Measurements from ENCODE around the gene IFI30.
"Not testable (repeated sequence)": the region's sequence is repeated elsewhere in the genome, so short reads cannot be mapped to it uniquely, and the experiment has no call there.

Gene IFI30

GRCh38 chr19:18203863-18204393, 30.3 kb downstream of the IFI30 start, which contains the start of gene RAB3A:
Gene RAB3A (minus strand): TSS chr19:18204042. CDS start chr19:18202740, 1,302 bp downstream.
- DNase-seq = peak; percentile 99

GRCh38 chr19:18204394-18205199, 31.0 kb downstream of the IFI30 start:
- no peak for DNase-seq

- peak; percentile 60 for DNase-seq
Measured at GRCh38 chr19:18205200-18205892, 31.7 kb downstream of the IFI30 start.

- DNase-seq = no peak
Measured at GRCh38 chr19:18206018-18206417, 32.4 kb downstream of the IFI30 start.

- DNase-seq = peak; percentile 48
Measured at GRCh38 chr19:18208098-18208951, 34.7 kb downstream of the IFI30 start.

- not testable (repeated sequence) for DNase-seq
Measured at GRCh38 chr19:18209912-18210311, 36.3 kb downstream of the IFI30 start.

GRCh38 chr19:18211683-18212082, 38.1 kb downstream of the IFI30 start:
- no peak for DNase-seq

- no peak for DNase-seq
Measured at GRCh38 chr19:18214779-18215433, 41.3 kb downstream of the IFI30 start.

GRCh38 chr19:18216789-18217188, 43.2 kb downstream of the IFI30 start:
- DNase-seq = no peak

- no peak for DNase-seq
Measured at GRCh38 chr19:18218159-18218558, 44.5 kb downstream of the IFI30 start.

- DNase-seq = no peak
Measured at GRCh38 chr19:18218600-18218999, 45.0 kb downstream of the IFI30 start.

- no peak for DNase-seq
Measured at GRCh38 chr19:18219911-18220631, 46.5 kb downstream of the IFI30 start.

- DNase-seq = no peak
Measured at GRCh38 chr19:18220632-18221275, 47.1 kb downstream of the IFI30 start.

- no peak for DNase-seq
Measured at GRCh38 chr19:18221815-18222725, 48.5 kb downstream of the IFI30 start.

- peak; percentile 27 for DNase-seq
Measured at GRCh38 chr19:18223860-18224524, 50.4 kb downstream of the IFI30 start.

GRCh38 chr19:18224525-18225354, 51.1 kb downstream of the IFI30 start:
- peak; percentile 89 for DNase-seq

- no peak for DNase-seq
Measured at GRCh38 chr19:18225355-18225701, 51.7 kb downstream of the IFI30 start.

GRCh38 chr19:18225702-18226468, 52.3 kb downstream of the IFI30 start, which contains the start of gene PDE4C:
Gene PDE4C (minus strand): TSS chr19:18226438. CDS start chr19:18226415, 23 bp downstream.
- no peak for DNase-seq

Measured in CD4-positive, alpha-beta T cell treated with Interleukin-21 for 1 hour (primary cell).